ELR (cell line): ENCODE measurements around the gene NDFIP2.
"Not testable (repeated sequence)": the region's sequence is repeated elsewhere in the genome, so short reads cannot be mapped to it uniquely, and the experiment has no call there.

Experiments used
- DNase-seq: peaks from one replicate; pipeline ENCODE4 v3.0.0-alpha.2; 2015; ENCODE audit warnings: low read depth

Gene NDFIP2

GRCh38 chr13:79534596-79534995 is 53.6 kb downstream of the NDFIP2 start:
- DNase-seq, result no peak

- no peak for DNase-seq
Observed at GRCh38 chr13:79538757-79539156, 57.8 kb downstream of the NDFIP2 start.

- DNase-seq, result no peak
Observed at GRCh38 chr13:79540504-79540903, 59.5 kb downstream of the NDFIP2 start.

- DNase-seq, result peak; percentile 69
Observed at GRCh38 chr13:79541426-79542049, 60.6 kb downstream of the NDFIP2 start.

- DNase-seq, result no peak
Observed at GRCh38 chr13:79543883-79544282, 62.9 kb downstream of the NDFIP2 start.

GRCh38 chr13:79547211-79548195 is 66.5 kb downstream of the NDFIP2 start:
- DNase-seq, result no peak

GRCh38 chr13:79548902-79549301 is 67.9 kb downstream of the NDFIP2 start:
- DNase-seq, result peak; percentile 24

- DNase-seq, result no peak
Observed at GRCh38 chr13:79549355-79550106, 68.6 kb downstream of the NDFIP2 start.

- no peak for DNase-seq
Observed at GRCh38 chr13:79557666-79558065, 76.7 kb downstream of the NDFIP2 start.

GRCh38 chr13:79560954-79561353 is 80.0 kb downstream of the NDFIP2 start:
- no peak for DNase-seq

GRCh38 chr13:79562557-79562956 is 81.6 kb downstream of the NDFIP2 start:
- no peak for DNase-seq

- no peak for DNase-seq
Observed at GRCh38 chr13:79566118-79566517, 85.2 kb downstream of the NDFIP2 start.

- DNase-seq, result no peak
Observed at GRCh38 chr13:79571147-79571546, 90.2 kb downstream of the NDFIP2 start.

GRCh38 chr13:79573892-79574291 is 92.9 kb downstream of the NDFIP2 start:
- DNase-seq, result not testable (repeated sequence)

GRCh38 chr13:79581870-79582315 is 100.9 kb downstream of the NDFIP2 start:
- DNase-seq, result peak; percentile 73

- DNase-seq, result no peak
Observed at GRCh38 chr13:79582896-79583295, 101.9 kb downstream of the NDFIP2 start.

GRCh38 chr13:79585033-79585432 is 104.1 kb downstream of the NDFIP2 start:
- DNase-seq, result no peak

GRCh38 chr13:79589603-79590393 is 108.8 kb downstream of the NDFIP2 start:
- DNase-seq, result no peak

- DNase-seq, result no peak
Observed at GRCh38 chr13:79590394-79590676, 109.4 kb downstream of the NDFIP2 start.

GRCh38 chr13:79591493-79591892 is 110.5 kb downstream of the NDFIP2 start:
- no peak for DNase-seq

GRCh38 chr13:79593121-79593520 is 112.2 kb downstream of the NDFIP2 start:
- no peak for DNase-seq
